ENCODE measurements around the gene QSER1. TPM values are rescaled to one million over a fixed set of nuclear protein-coding genes. Genes with fewer than 3 reads are reported as not detected.
A peak's percentile ranks its signal among the peaks of the same experiment; 100 is the strongest.

QSER1 gene
- total and polyA plus RNA-seq, 9 of the 15 experiments (the other 6 are each of a cell fraction or from before 2014, with no cell fraction given), result 5.8 to 33.6 (median 22.3) TPM

DNA sequence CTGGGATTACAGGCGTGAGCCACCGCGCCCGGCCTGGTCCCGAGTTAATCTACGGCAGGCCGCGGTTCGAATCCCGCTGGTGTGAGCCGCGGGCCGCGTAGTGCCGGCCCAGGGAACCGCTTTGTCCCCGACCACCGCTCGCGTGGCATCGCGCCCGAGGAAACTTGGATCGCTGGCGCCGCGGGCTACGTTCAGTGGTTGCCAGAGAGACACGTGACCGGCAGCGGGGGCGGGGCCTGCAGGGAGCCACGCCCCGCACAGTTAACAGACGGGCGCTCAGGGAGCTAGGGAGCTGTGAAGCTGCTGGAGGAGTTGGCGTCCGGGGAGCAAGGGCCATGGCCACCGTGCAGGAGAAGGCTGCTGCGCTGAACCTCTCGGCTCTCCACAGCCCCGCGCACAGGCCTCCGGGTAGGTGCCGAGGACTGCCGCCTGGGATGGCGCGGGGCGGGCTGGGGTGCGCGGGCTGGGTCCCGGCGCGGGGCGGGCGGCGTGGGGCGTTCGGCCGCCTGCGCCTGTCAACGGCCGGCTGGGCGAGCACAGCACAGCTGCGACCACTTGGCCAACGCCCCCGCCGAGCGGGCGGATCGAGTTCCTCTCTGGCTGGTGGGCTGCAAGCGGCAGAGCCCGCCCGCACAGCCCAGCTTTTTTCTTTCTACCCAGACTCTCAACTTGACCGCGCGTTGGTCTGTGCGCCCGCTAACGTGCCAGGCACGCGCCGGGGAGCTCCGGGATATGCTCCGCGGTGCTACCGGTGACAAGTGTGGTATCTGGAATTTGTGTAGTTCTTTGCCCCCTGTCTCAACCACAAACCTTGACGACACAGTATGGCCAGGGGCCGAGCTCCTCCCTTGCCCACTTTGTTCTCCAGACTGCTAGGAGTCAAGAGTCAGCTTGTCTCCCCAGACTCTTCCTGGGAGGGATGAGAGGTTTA is 123.3 kb downstream of the QSER1 start, which contains the start of gene DEPDC7 (continued):
- TF ChIP-seq, protein P1, sequence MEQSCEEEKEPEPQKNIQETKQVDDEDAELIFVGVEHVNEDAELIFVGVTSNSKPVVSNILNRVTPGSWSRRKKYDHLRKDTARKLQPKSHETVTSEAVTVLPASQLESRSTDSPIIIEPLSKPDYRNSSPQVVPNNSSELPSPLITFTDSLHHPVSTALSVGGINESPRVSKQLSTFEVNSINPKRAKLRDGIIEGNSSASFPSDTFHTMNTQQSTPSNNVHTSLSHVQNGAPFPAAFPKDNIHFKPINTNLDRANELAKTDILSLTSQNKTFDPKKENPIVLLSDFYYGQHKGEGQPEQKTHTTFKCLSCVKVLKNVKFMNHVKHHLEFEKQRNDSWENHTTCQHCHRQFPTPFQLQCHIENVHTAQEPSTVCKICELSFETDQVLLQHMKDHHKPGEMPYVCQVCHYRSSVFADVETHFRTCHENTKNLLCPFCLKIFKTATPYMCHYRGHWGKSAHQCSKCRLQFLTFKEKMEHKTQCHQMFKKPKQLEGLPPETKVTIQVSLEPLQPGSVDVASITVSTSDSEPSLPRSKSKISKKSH (CRISPR knock-in tag; IDR thresholded peaks at IDR 0.05), result no peak
- peak; percentile 64 for TF ChIP-seq PHF8 (IDR thresholded peaks at IDR 0.05; ENCODE audit: borderline replicate concordance, low read length)
- no peak for TF ChIP-seq NFE2L1 (tag; IDR thresholded peaks at IDR 0.05; ENCODE audit: borderline replicate concordance, low read depth)
- no peak for TF ChIP-seq HEY1 (CRISPR knock-in tag; IDR thresholded peaks at IDR 0.05; ENCODE audit: borderline replicate concordance)
- TF ChIP-seq, protein P2, sequence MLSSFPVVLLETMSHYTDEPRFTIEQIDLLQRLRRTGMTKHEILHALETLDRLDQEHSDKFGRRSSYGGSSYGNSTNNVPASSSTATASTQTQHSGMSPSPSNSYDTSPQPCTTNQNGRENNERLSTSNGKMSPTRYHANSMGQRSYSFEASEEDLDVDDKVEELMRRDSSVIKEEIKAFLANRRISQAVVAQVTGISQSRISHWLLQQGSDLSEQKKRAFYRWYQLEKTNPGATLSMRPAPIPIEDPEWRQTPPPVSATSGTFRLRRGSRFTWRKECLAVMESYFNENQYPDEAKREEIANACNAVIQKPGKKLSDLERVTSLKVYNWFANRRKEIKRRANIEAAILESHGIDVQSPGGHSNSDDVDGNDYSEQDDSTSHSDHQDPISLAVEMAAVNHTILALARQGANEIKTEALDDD (IDR thresholded peaks at IDR 0.05), result no peak
- TF ChIP-seq TAF9B (IDR thresholded peaks at IDR 0.05; ENCODE audit: partially characterized antibody), result no peak
- peak; percentile 43; the same call in 1 of the 2 replicates for TF ChIP-seq MTA3 (IDR thresholded peaks at IDR 0.05; ENCODE audit: borderline replicate concordance)
- TF ChIP-seq TFAM (CRISPR knock-in tag; conservative IDR thresholded peaks at IDR 0.05), result no peak
- TF ChIP-seq, protein P3, sequence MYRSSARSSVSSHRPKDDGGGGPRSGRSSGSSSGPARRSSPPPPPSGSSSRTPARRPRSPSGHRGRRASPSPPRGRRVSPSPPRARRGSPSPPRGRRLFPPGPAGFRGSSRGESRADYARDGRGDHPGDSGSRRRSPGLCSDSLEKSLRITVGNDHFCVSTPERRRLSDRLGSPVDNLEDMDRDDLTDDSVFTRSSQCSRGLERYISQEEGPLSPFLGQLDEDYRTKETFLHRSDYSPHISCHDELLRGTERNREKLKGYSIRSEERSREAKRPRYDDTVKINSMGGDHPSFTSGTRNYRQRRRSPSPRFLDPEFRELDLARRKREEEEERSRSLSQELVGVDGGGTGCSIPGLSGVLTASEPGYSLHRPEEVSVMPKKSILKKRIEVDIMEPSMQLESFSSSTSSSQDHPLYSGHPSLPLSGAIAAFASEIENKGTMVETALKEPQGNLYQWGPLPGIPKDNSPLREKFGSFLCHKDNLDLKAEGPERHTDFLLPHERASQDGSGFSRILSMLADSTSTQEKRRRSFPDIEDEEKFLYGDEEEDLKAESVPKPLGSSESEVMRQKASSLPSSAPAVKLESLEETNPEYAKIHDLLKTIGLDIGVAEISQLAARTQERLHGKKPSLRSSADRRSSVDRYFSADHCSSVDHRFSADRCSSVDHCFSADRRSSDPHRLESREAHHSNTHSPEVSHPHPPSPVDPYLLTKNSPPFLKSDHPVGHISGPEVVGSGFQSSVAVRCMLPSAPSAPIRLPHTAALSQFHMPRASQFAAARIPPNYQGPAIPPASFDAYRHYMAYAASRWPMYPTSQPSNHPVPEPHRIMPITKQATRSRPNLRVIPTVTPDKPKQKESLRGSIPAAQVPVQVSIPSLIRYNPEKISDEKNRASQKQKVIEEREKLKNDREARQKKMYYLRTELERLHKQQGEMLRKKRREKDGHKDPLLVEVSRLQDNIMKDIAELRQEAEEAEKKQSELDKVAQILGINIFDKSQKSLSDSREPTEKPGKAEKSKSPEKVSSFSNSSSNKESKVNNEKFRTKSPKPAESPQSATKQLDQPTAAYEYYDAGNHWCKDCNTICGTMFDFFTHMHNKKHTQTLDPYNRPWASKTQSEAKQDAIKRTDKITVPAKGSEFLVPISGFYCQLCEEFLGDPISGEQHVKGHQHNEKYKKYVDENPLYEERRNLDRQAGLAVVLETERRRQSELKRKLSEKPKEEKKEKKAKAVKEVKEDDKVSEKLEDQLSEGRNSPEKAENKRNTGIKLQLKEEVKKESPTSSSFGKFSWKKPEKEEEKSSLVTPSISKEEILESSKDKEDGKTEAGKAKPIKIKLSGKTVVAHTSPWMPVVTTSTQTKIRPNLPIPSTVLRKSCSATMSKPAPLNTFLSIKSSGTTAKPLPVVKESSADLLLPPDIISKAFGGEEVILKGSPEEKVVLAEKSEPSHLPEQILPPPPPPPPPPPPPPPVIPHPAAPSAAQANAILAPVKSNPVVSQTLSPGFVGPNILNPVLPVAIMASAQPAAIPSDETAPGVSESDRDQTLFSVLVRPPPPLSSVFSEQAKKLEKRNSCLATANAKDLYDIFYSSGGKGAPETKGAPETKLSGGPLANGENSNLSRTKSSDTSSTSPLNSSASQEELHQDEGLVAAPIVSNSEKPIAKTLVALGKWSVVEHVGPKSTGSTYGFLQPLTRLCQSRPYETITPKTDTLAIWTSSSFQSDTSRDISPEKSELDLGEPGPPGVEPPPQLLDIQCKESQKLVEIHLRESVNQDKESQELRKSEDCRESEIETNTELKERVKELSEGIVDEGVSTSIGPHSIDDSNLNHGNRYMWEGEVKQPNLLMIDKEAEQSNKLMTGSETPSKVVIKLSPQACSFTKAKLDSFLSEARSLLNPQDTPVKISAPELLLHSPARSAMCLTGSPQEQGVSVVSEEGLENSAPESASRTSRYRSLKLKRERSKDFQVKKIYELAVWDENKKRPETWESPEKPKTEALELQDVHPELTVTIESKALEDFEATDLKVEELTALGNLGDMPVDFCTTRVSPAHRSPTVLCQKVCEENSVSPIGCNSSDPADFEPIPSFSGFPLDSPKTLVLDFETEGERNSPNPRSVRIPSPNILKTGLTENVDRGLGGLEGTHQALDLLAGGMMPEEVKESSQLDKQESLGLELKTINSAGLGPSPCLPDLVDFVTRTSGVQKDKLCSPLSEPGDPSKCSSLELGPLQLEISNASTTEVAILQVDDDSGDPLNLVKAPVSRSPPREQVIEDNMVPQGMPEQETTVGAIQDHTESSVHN (IDR thresholded peaks at IDR 0.05; ENCODE audit: borderline replicate concordance in 1 of 2, low read depth in 1 of 2), result no peak
- no peak; the same call in 1 of the 2 replicates for TF ChIP-seq ZBTB1 (CRISPR knock-in tag; IDR thresholded peaks at IDR 0.05; ENCODE audit: borderline replicate concordance, low read depth)
- TF ChIP-seq ZNF584 (CRISPR knock-in tag; IDR thresholded peaks at IDR 0.05; ENCODE audit: low read depth), result no peak
- TF ChIP-seq, protein P4, sequence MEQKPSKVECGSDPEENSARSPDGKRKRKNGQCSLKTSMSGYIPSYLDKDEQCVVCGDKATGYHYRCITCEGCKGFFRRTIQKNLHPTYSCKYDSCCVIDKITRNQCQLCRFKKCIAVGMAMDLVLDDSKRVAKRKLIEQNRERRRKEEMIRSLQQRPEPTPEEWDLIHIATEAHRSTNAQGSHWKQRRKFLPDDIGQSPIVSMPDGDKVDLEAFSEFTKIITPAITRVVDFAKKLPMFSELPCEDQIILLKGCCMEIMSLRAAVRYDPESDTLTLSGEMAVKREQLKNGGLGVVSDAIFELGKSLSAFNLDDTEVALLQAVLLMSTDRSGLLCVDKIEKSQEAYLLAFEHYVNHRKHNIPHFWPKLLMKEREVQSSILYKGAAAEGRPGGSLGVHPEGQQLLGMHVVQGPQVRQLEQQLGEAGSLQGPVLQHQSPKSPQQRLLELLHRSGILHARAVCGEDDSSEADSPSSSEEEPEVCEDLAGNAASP (IDR thresholded peaks at IDR 0.05), result no peak
- TF ChIP-seq CBX2 (IDR thresholded peaks at IDR 0.05; ENCODE audit: insufficient read depth, low read length, poor library complexity, severe bottlenecking), result no peak
